CD14-positive monocyte (primary cell): ENCODE measurements around the gene UPB1. TPM values are rescaled to one million over a fixed set of nuclear protein-coding genes. Genes with fewer than 3 reads are reported as not detected.
A peak's percentile ranks its signal among the peaks of the same experiment; 100 is the strongest.

Experiments
- DNase-seq, 3 donors: peaks; one replicate each; pipeline ENCODE4 v3.0.0-alpha.2; 2011 to 2022
- H2AFZ ChIP-seq: 2 replicates; pipeline ENCODE4 v1.6.0; 2012; ENCODE audit warnings: mild to moderate bottlenecking, low read depth, low read length, inconsistent platforms; ENCODE audit not compliant: insufficient read depth, poor library complexity, severe bottlenecking
- H3K27ac ChIP-seq, 2 donors: 1 replicate in 1 of 2; 2 replicates in 1 of 2; pipeline ENCODE4 v1.5.1; 2012 to 2013; ENCODE audit warnings: low read length in 2 of 2, control low read depth in 1 of 2, inconsistent platforms in 1 of 2, low read depth in 1 of 2, mild to moderate bottlenecking in 1 of 2
- H3K27me3 ChIP-seq, 2 donors: one replicate each; pipeline versions ENCODE4 v1.6.0 to v1.6.1; 2011 to 2013; ENCODE audit warnings: low read length in 2 of 2; ENCODE audit not compliant: control insufficient read depth in 2 of 2, insufficient read depth in 2 of 2
- H3K36me3 ChIP-seq, 2 donors: replicated peaks in 1 of 2; 1 replicate in 1 of 2; 2 replicates in 1 of 2; pipeline versions ENCODE4 v1.5.1 to v1.6.1; 2012 to 2013; ENCODE audit warnings: low read length in 2 of 2, control low read depth in 1 of 2, inconsistent platforms in 1 of 2, mild to moderate bottlenecking in 1 of 2; ENCODE audit not compliant: insufficient read depth in 2 of 2, control insufficient read depth in 1 of 2
- H3K4me1 ChIP-seq, 2 donors: 1 replicate in 1 of 2; 2 replicates in 1 of 2; pipeline versions ENCODE4 v1.5.1 to v1.6.1; 2012 to 2013; ENCODE audit warnings: low read length in 2 of 2, control low read depth in 1 of 2, inconsistent platforms in 1 of 2, mild to moderate bottlenecking in 1 of 2, moderate library complexity in 1 of 2; ENCODE audit not compliant: insufficient read depth in 2 of 2, control insufficient read depth in 1 of 2
- H3K4me2 ChIP-seq: replicated peaks from 2 replicates; pipeline ENCODE3; 2012; ENCODE audit warnings: low read length, moderate library complexity, mild to moderate bottlenecking; ENCODE audit not compliant: poor library complexity, severe bottlenecking; ENCODE audit errors: extremely low read depth
- H3K4me3 ChIP-seq, 3 experiments: fragments of 200-600 bp in 1 of 3; sonication (generic) in 1 of 3; replicated peaks in 1 of 3; 1 replicate in 2 of 3; 2 replicates in 1 of 3; pipeline ENCODE4 v1.5.1; 2011 to 2013; ENCODE audit warnings: low read length in 3 of 3, mild to moderate bottlenecking in 3 of 3, control low read depth in 2 of 3, low read depth in 2 of 3, inconsistent platforms in 1 of 3, moderate library complexity in 1 of 3
- H3K79me2 ChIP-seq: 2 replicates; pipeline ENCODE4 v1.6.0; 2012; ENCODE audit warnings: mild to moderate bottlenecking, control low read depth, inconsistent platforms, low read length, moderate library complexity; ENCODE audit not compliant: insufficient read depth
- H3K9ac ChIP-seq: 2 replicates; pipeline ENCODE4 v1.6.0; 2017; ENCODE audit warnings: low read length, mild to moderate bottlenecking; ENCODE audit not compliant: insufficient read depth, poor library complexity, severe bottlenecking
- H3K9me3 ChIP-seq, 2 donors: replicated peaks in 1 of 2; 1 replicate in 1 of 2; 2 replicates in 1 of 2; pipeline versions ENCODE4 v1.5.1 to v1.6.1; 2012 to 2013; ENCODE audit warnings: low read length in 2 of 2, control low read depth in 1 of 2; ENCODE audit not compliant: control insufficient read depth in 1 of 2, insufficient read depth in 1 of 2
- H4K20me1 ChIP-seq: 2 replicates; pipeline ENCODE4 v1.6.0; 2012; ENCODE audit warnings: mild to moderate bottlenecking, low read length, control low read depth, moderate library complexity; ENCODE audit not compliant: insufficient read depth
- H3K27ac Mint-ChIP-seq, 7 donors: one replicate each; pipeline ENCODE4 v1.8.0; 2020; ENCODE audit warnings: mild to moderate bottlenecking in 7 of 7, mixed read lengths in 7 of 7, moderate library complexity in 6 of 7, inconsistent platforms in 2 of 7
- H3K27me3 Mint-ChIP-seq, 3 donors: one replicate each; pipeline ENCODE4 v1.8.0; 2021 to 2022; ENCODE audit warnings: low read depth in 3 of 3, mild to moderate bottlenecking in 3 of 3, mixed read lengths in 3 of 3, moderate library complexity in 3 of 3, inconsistent platforms in 1 of 3
- H3K36me3 Mint-ChIP-seq, 2 donors: one replicate each; pipeline ENCODE4 v1.8.0; 2020; ENCODE audit warnings: mixed read lengths in 2 of 2, inconsistent platforms in 1 of 2, mild to moderate bottlenecking in 1 of 2
- H3K4me1 Mint-ChIP-seq: one replicate; pipeline ENCODE4 v1.8.0; 2020; ENCODE audit warnings: mild to moderate bottlenecking, mixed read lengths
- H3K4me3 Mint-ChIP-seq, 2 donors: one replicate each; pipeline ENCODE4 v1.8.0; 2020; ENCODE audit warnings: mild to moderate bottlenecking in 2 of 2, mixed read lengths in 2 of 2, moderate library complexity in 1 of 2
- H3K9me3 Mint-ChIP-seq, 7 donors: one replicate each; pipeline ENCODE4 v1.8.0; 2020 to 2022; ENCODE audit warnings: mixed read lengths in 7 of 7, mild to moderate bottlenecking in 6 of 7, moderate library complexity in 6 of 7, inconsistent platforms in 2 of 7
- WGBS: methylation state at CpG from one replicate; pipeline ENCODE4 v1.1.5; 2013; ENCODE audit warnings: missing lambda C conversion rate; ENCODE audit not compliant: insufficient coverage; 5-methylcytosine and 5-hydroxymethylcytosine counted together
- intact Hi-C, 2 donors: fragments of 100-400 bp; cut with micrococcal nuclease; formaldehyde crosslinking; loops; one replicate each; pipeline versions ENCODE4 v1.15.0 to v1.15.1; 2023
- polyA plus RNA-seq, 3 donors: library from polyadenylated mRNA; depleted of rRNA in 1 of 3; unstranded in 2 of 3; stranded (reverse) in 1 of 3; fragments of 300-500 nt in 2 of 3; fragments of >200 nt in 1 of 3; fragmentation: Illumina TruSeq in 2 of 3; gene quantifications; 1 replicate in 2 of 3; 2 replicates in 1 of 3; pipeline ENCODE4 v1.2.3, GENCODE V29; 2012 to 2021
- TF ChIP-seq, protein P1 (sequence below): fragments of 200-600 bp; IDR thresholded peaks from one replicate; pipeline ENCODE4 v1.8.0; 2022; ENCODE audit warnings: antibody characterized with exemption, mild to moderate bottlenecking

UPB1 gene
- polyA plus RNA-seq, 3 donors = 0.13 to 0.17 TPM; not detected in 1

DNA sequence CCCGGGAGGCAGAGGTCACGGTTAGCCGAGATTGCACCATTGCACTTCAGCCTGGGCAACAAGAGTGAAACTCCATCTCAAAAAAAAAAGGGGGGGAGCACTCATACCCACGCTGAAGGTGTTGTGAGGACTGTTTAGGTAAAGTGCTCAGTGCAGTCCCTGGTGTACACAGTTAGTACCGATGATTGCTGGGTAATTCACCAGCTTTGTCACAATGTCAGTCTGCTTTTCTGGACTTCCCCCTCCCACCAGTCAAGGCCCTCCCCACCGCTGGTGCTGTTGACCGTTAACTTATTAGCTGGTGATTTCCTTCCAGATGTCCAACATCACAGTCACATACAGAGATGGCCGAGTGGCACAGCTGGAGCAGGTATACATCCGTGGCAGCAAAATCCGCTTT lies 72.5 kb downstream of the UPB1 start:
- 98% methylated on average over 5 of the region's 10 CpGs for WGBS
- TF ChIP-seq, protein P1, sequence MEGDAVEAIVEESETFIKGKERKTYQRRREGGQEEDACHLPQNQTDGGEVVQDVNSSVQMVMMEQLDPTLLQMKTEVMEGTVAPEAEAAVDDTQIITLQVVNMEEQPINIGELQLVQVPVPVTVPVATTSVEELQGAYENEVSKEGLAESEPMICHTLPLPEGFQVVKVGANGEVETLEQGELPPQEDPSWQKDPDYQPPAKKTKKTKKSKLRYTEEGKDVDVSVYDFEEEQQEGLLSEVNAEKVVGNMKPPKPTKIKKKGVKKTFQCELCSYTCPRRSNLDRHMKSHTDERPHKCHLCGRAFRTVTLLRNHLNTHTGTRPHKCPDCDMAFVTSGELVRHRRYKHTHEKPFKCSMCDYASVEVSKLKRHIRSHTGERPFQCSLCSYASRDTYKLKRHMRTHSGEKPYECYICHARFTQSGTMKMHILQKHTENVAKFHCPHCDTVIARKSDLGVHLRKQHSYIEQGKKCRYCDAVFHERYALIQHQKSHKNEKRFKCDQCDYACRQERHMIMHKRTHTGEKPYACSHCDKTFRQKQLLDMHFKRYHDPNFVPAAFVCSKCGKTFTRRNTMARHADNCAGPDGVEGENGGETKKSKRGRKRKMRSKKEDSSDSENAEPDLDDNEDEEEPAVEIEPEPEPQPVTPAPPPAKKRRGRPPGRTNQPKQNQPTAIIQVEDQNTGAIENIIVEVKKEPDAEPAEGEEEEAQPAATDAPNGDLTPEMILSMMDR = no peak
- Histone ChIP-seq H3K79me2 (peaks cover 49% of the 10 kb centered on the region), H3K4me2 (no peak overlapping the region), H3K4me1 (no peaks in the 10 kb centered on the region), H2AFZ (no peak overlapping the region), H3K9me3 (no peaks in the 10 kb centered on the region), H3K27ac (no peak overlapping the region), H4K20me1 (peaks cover 68% of the 10 kb centered on the region), H3K4me3 (no peak overlapping the region), H3K9ac (no peak overlapping the region), H3K27me3 (no peaks in the 10 kb centered on the region), H3K36me3 (peaks cover 70 to 97% of the 10 kb centered on the region in 2 donors)
- Mint-ChIP-seq H3K9me3 (no peaks in the 10 kb centered on the region), H3K36me3 (peaks cover 61 to 83% of the 10 kb centered on the region in 2 donors), H3K27ac (no peak overlapping the region), H3K27me3 (peaks cover 0 to 1% (median 0%) of the 10 kb centered on the region in 3 donors), H3K4me1 (peaks cover 6% of the 10 kb centered on the region), H3K4me3 (no peak overlapping the region)
- no peak for DNase-seq
- intact Hi-C loops = no loop called here

DNA sequence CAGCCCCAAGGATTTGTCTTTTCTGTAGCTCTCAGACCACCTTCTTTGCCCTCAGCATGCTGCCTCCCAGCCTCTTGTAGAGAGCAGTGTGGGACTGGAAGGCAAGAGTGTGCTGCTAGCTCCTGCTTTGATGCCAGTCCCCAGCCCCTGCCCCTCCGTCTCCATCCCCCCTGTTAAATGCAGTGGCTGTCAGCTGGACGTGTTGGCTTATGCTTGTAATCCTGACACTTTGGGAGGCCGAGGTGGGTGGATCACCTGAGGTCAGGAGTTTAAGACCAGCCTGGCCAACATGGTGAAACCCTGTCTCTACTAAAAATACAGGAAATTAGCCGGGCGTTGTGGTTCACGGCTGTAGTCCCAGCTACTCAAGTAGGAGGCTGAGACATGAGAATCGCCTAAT lies 76.1 kb downstream of the UPB1 start:
- Mint-ChIP-seq H3K27ac (peak overlapping the region in 1 of 7 donors; percentile 55), H3K36me3 (peaks cover 72 to 90% of the 10 kb centered on the region in 2 donors), H3K4me3 (no peak overlapping the region), H3K9me3 (no peaks in the 10 kb centered on the region), H3K27me3 (peaks cover 0 to 2% (median 1%) of the 10 kb centered on the region in 3 donors), H3K4me1 (no peaks in the 10 kb centered on the region)
- H3K79me2 ChIP-seq = peaks cover 14% of the 10 kb centered on the region
- H4K20me1 ChIP-seq = peaks cover 32% of the 10 kb centered on the region
- peaks cover 74 to 86% of the 10 kb centered on the region in 2 donors for H3K36me3 ChIP-seq
- no peak overlapping the region for H3K4me3 ChIP-seq
- no peak for DNase-seq
- no peak overlapping the region for H3K9ac ChIP-seq
- no peaks in the 10 kb centered on the region for H3K9me3 ChIP-seq
- WGBS = 100% methylated on average over 3 of the region's 7 CpGs
- no peak overlapping the region for H3K4me2 ChIP-seq
- TF ChIP-seq, protein P1 = no peak
- H3K4me1 ChIP-seq = no peaks in the 10 kb centered on the region
- intact Hi-C loops = no loop called here
- no peak overlapping the region for H2AFZ ChIP-seq
- H3K27me3 ChIP-seq = no peaks in the 10 kb centered on the region
- no peak overlapping the region for H3K27ac ChIP-seq
